Esophagus squamous epithelium (tissue), 4 donors: ENCODE results near the gene PAIP2.

Experiments
- CTCF ChIP-seq, 6 experiments: fragments of 450-650 bp in 4 of 6; fragments of 200-600 bp in 2 of 6; sonication (generic) in 2 of 6; IDR thresholded peaks; one replicate each; pipeline ENCODE4 v1.5.1; 2016 to 2019; ENCODE audit warnings: antibody characterized with exemption in 6 of 6, mild to moderate bottlenecking in 4 of 6, moderate library complexity in 4 of 6
- POLR2A ChIP-seq, 4 donors: fragments of 450-650 bp; IDR thresholded peaks; one replicate each; pipeline ENCODE4 v1.6.1; 2017; ENCODE audit warnings: antibody characterized with exemption in 4 of 4, mild to moderate bottlenecking in 4 of 4, moderate library complexity in 3 of 4

GRCh38 chr5:139408191-139408590, 66.5 kb downstream of the PAIP2 start:
- TF ChIP-seq POLR2A (IDR thresholded peaks at IDR 0.05) (no peak), CTCF (IDR thresholded peaks at IDR 0.05) (no peak)
